ENCODE data around the gene WDR45.

Gene WDR45

GRCh38 chrX:49116076-49116475 lies 36.4 kb upstream of the WDR45 start:
- CTCF ChIA-PET: no interaction called here
- POLR2A ChIA-PET: no interaction called here
- TF ChIP-seq CTCF (IDR thresholded peaks at IDR 0.05; ENCODE audit: control extremely low read depth, extremely low read depth, low read depth, missing control alignments): no peak
- DNase-seq (ENCODE audit: extremely low spot score): no peak

- no peak for TF ChIP-seq CTCF (IDR thresholded peaks at IDR 0.05; ENCODE audit: control extremely low read depth, extremely low read depth, low read depth, missing control alignments)
- no peak for DNase-seq (ENCODE audit: extremely low spot score)
- CTCF ChIA-PET: interaction anchor here (1.3 kb wide), 1 partner anchor 61 kb away, joined by 3 read pairs; no protein-coding TSS in a partner anchor
- POLR2A ChIA-PET: no interaction called here
Measured at GRCh38 chrX:49111791-49112190, 32.1 kb upstream of the WDR45 start.

GRCh38 chrX:49110417-49110816 lies 30.7 kb upstream of the WDR45 start:
- ChIA-PET CTCF (interaction anchor here (1.1 to 1.8 kb wide), 3 partner anchors 13 to 62 kb away, joined by 3 to 4 read pairs (median 3); partner anchors contain the start of gene GPKOW), POLR2A (no interaction called here)
- no peak for DNase-seq (ENCODE audit: extremely low spot score)
- no peak for TF ChIP-seq CTCF (IDR thresholded peaks at IDR 0.05; ENCODE audit: control extremely low read depth, extremely low read depth, low read depth, missing control alignments)

GRCh38 chrX:49108641-49109040 lies 29.0 kb upstream of the WDR45 start:
- POLR2A ChIA-PET: no interaction called here
- no peak for DNase-seq (ENCODE audit: extremely low spot score)
- CTCF ChIA-PET: no interaction called here
- TF ChIP-seq CTCF (IDR thresholded peaks at IDR 0.05; ENCODE audit: control extremely low read depth, extremely low read depth, low read depth, missing control alignments): no peak

- no peak for DNase-seq (ENCODE audit: extremely low spot score)
- POLR2A ChIA-PET: no interaction called here
- CTCF ChIA-PET: interaction anchor here (1.1 to 1.8 kb wide), 2 partner anchors 11 to 105 kb away, joined by 3 to 5 read pairs; partner anchors contain the start of gene GRIPAP1
- peak; percentile 16 for TF ChIP-seq CTCF (IDR thresholded peaks at IDR 0.05; ENCODE audit: control extremely low read depth, extremely low read depth, low read depth, missing control alignments)
Measured at GRCh38 chrX:49106930-49107329, 27.2 kb upstream of the WDR45 start.

GRCh38 chrX:49106296-49106695 lies 26.6 kb upstream of the WDR45 start:
- DNase-seq (ENCODE audit: extremely low spot score): no peak
- CTCF ChIA-PET: interaction anchor here (1.1 to 1.8 kb wide), 2 partner anchors 10 to 104 kb away, joined by 3 to 5 read pairs; partner anchors contain the start of gene GRIPAP1
- POLR2A ChIA-PET: no interaction called here
- TF ChIP-seq CTCF (IDR thresholded peaks at IDR 0.05; ENCODE audit: control extremely low read depth, extremely low read depth, low read depth, missing control alignments): no peak
